Gastrocnemius medialis (tissue), 4 donors: Measurements from ENCODE around the gene CEMP1. TPM values are rescaled to one million over a fixed set of nuclear protein-coding genes. Genes with fewer than 3 reads are reported as not detected.
A peak's percentile ranks its signal among the peaks of the same experiment; 100 is the strongest.

Experiments used
- ATAC-seq, 2 donors: fragments of 150-250 bp; one replicate each; pipeline ENCODE4 v1.9.1; 2016
- DNase-seq, 2 donors: peaks; one replicate each; pipeline ENCODE4 v3.0.0-alpha.2; 2019
- H3K27ac ChIP-seq, 4 donors: fragments of 200-600 bp; sonication (generic); 1 replicate in 1 of 4; 2 replicates in 3 of 4; pipeline ENCODE4 v1.5.1; 2016 to 2018; ENCODE audit warnings: mild to moderate bottlenecking in 2 of 4, moderate library complexity in 1 of 4
- H3K27me3 ChIP-seq, 3 donors: fragments of 200-600 bp; sonication (generic) in 2 of 3; 1 replicate in 1 of 3; 2 replicates in 2 of 3; pipeline versions ENCODE4 v1.5.1 to v1.6.0; 2016 to 2019; ENCODE audit warnings: mild to moderate bottlenecking in 1 of 3, moderate library complexity in 1 of 3
- H3K36me3 ChIP-seq, 2 donors: fragments of 200-600 bp; sonication (generic) in 1 of 2; one replicate each; pipeline ENCODE4 v1.5.1; 2017 to 2018
- H3K4me1 ChIP-seq, 2 donors: fragments of 200-600 bp; sonication (generic) in 1 of 2; one replicate each; pipeline ENCODE4 v1.5.1; 2016 to 2017; ENCODE audit warnings: mild to moderate bottlenecking in 2 of 2
- H3K4me3 ChIP-seq, 4 donors: fragments of 200-600 bp; sonication (generic) in 3 of 4; 1 replicate in 1 of 4; 2 replicates in 3 of 4; pipeline ENCODE4 v1.5.1; 2016 to 2019; ENCODE audit warnings: mild to moderate bottlenecking in 2 of 4
- H3K9me3 ChIP-seq, 3 donors: fragments of 200-600 bp; sonication (generic) in 2 of 3; 1 replicate in 1 of 3; 2 replicates in 2 of 3; pipeline ENCODE4 v1.5.1; 2016 to 2019
- CTCF ChIP-seq, 5 experiments: fragments of 450-650 bp in 3 of 5; fragments of 200-600 bp in 2 of 5; sonication (generic) in 2 of 5; IDR thresholded peaks in 4 of 5; conservative IDR thresholded peaks in 1 of 5; 1 replicate in 4 of 5; 2 replicates in 1 of 5; pipeline ENCODE4 v1.5.1; 2016 to 2019; ENCODE audit warnings: antibody characterized with exemption in 5 of 5, mild to moderate bottlenecking in 3 of 5, moderate library complexity in 3 of 5
- POLR2A ChIP-seq, 2 donors: fragments of 450-650 bp; IDR thresholded peaks; one replicate each; pipeline ENCODE4 v1.6.1; 2017; ENCODE audit warnings: antibody characterized with exemption in 2 of 2, mild to moderate bottlenecking in 2 of 2, moderate library complexity in 2 of 2
- in situ Hi-C, 4 donors: fragments of 200-750 bp; cut with MboI; loops; one replicate each; pipeline versions ENCODE4 v1.15.0 to v1.8.0; 2017; ENCODE audit warnings: low sequenced_read_pairs in 4 of 4
- intact Hi-C: fragments of 100-400 bp; cut with DNase I; formaldehyde crosslinking; loops from one replicate; pipeline ENCODE4 v1.15.1; 2023; ENCODE audit warnings: low total_unique reads
- total RNA-seq, 4 donors: library from RNA; depleted of rRNA; stranded (reverse); fragments of >200 nt; gene quantifications; one replicate each; pipeline versions ENCODE4 v1.1.0 to v1.2.3, GENCODE V29; 2016

Gene CEMP1
- total RNA-seq, 4 donors from 2014 or later: not detected

- Histone ChIP-seq H3K27me3 (no peaks in the 10 kb centered on the region), H3K4me3 (no peak overlapping the region), H3K9me3 (no peaks in the 10 kb centered on the region), H3K36me3 (no peaks in the 10 kb centered on the region), H3K4me1 (peaks cover 23 to 53% of the 10 kb centered on the region in 2 donors), H3K27ac (no peak overlapping the region)
- peak; percentile 41 to 53 for DNase-seq
- in situ Hi-C loops: loop anchor here in 1 of 4 donors (25.0 kb wide), 1 partner anchor 150 kb away; the partner anchor contains the start of gene ABCA3
- peak in 1 of 5 experiments; percentile 34 for TF ChIP-seq CTCF (IDR thresholded peaks at IDR 0.05 in 4 of 5, conservative IDR thresholded peaks at IDR 0.05 in 1 of 5)
- no peak for TF ChIP-seq POLR2A (IDR thresholded peaks at IDR 0.05)
- ATAC-seq: no peak
- intact Hi-C loops: loop anchor here (2.0 to 10.0 kb wide), 2 partner anchors 14 to 62 kb away; partner anchors contain the start of gene CCNF
Measured at GRCh38 chr16:2486645-2487516, 44.3 kb downstream of the CEMP1 start.

DNA sequence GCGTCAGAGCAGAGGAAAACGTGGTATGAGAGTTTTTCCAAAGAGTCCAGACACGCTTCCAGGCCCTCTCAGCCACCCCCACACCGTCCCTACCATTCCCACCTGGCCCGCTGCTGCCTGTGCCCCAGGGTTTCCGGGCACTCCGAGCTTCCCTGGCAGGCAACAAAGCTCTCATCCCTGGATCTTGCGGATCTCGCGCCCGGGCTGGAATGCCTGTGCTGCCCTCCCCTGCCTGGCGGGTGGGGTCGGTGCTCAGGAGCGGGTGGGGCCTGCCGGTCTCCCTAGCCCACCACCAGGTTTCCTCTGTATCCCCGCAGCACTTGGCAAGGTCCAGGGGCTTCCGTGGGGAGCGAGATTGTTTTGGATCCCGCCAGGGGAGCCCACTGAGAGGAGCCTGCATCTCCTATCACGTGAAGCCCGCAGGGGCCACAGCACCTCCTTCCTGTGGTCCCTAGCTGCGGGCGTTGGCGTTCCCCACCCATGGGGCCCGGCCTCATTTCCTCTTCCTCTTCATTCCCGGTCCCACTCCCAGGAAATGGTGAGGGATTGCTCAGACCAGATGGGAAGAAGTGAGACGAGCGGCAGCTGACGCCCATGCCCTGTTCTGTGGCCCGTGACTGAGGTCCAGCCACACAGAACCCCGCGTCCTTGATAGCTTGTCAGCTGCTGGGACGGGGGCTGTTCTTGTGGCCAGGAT is 45.2 kb downstream of the CEMP1 start:
- intact Hi-C loops: loop anchor here (2.0 to 10.0 kb wide), 2 partner anchors 13 to 61 kb away; partner anchors contain the start of gene CCNF
- H3K4me1 ChIP-seq: peaks cover 23 to 53% of the 10 kb centered on the region in 2 donors
- H3K27ac ChIP-seq: no peak overlapping the region
- H3K27me3 ChIP-seq: no peaks in the 10 kb centered on the region
- in situ Hi-C loops: loop anchor here in 1 of 4 donors (25.0 kb wide), 1 partner anchor 149 kb away; the partner anchor contains the start of gene ABCA3
- no peaks in the 10 kb centered on the region for H3K9me3 ChIP-seq
- no peaks in the 10 kb centered on the region for H3K36me3 ChIP-seq
- TF ChIP-seq CTCF (IDR thresholded peaks at IDR 0.05 in 4 of 5, conservative IDR thresholded peaks at IDR 0.05 in 1 of 5) (no peak), POLR2A (IDR thresholded peaks at IDR 0.05) (no peak)
- ATAC-seq (no peak), DNase-seq (no peak)
- H3K4me3 ChIP-seq: no peak overlapping the region

DNA sequence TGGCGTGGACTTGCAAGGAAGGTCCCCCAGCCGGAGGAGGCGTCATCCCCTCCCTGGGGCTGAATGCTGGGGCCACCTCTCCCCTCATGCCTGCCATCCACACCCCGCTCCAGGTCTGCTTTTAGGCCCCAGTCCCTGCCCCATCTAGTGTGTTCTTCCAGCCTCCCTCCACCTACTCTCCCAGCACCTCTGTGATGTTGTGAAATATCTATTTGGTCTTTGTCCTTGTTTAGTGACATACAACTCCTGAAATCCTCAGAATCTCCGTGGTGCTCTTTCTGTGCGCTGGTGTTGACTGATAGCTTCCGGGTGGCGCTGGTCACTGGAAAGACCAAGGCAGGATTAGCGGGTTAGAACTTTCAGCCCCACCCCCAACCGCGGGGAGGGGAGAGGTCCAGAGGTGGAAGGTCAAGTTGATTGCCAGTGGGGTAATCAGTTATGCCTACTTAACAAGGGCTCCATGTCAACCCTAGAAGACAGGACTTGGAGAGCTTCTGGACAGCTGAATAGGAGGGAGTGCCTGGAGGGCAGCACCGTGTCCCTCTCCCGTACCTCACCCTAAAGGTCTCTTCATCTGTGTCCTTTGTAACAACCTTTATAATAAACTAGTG is 46.2 kb downstream of the CEMP1 start:
- H3K9me3 ChIP-seq: no peaks in the 10 kb centered on the region
- H3K27me3 ChIP-seq: no peaks in the 10 kb centered on the region
- ATAC-seq: no peak
- H3K27ac ChIP-seq: peak overlapping the region in 1 of 4 donors; percentile 21
- TF ChIP-seq CTCF (IDR thresholded peaks at IDR 0.05 in 4 of 5, conservative IDR thresholded peaks at IDR 0.05 in 1 of 5) (no peak), POLR2A (IDR thresholded peaks at IDR 0.05) (no peak)
- H3K36me3 ChIP-seq: no peaks in the 10 kb centered on the region
- intact Hi-C loops (loop anchor here (5.0 to 10.0 kb wide), 2 partner anchors 60 to 143 kb away; partner anchors contain the start of genes ABCA3 and CCNF), in situ Hi-C loops (loop anchor here in 1 of 4 donors (25.0 kb wide), 1 partner anchor 148 kb away; the partner anchor contains the start of gene ABCA3)
- H3K4me1 ChIP-seq: peaks cover 23 to 53% of the 10 kb centered on the region in 2 donors
- no peak for DNase-seq
- no peak overlapping the region for H3K4me3 ChIP-seq
